H1 (cell line): ENCODE data around the gene CAPG. TPM values are rescaled to one million over a fixed set of nuclear protein-coding genes. Genes with fewer than 3 reads are reported as not detected.

Experiments used
- CEBPB ChIP-seq: IDR thresholded peaks from 2 replicates; pipeline ENCODE4 v1.6.1; 2012; ENCODE audit warnings: low read depth, low read length
- FOSL1 ChIP-seq: IDR thresholded peaks from 2 replicates; pipeline ENCODE4 v1.6.1; 2011; ENCODE audit warnings: mild to moderate bottlenecking, low read depth, low read length, moderate library complexity; ENCODE audit not compliant: insufficient read depth
- PHF8 ChIP-seq: fragments of 200-600 bp; sonication (generic); conservative IDR thresholded peaks from 2 replicates; pipeline ENCODE4 v1.7.1; 2012; ENCODE audit warnings: low read depth, mild to moderate bottlenecking, inconsistent platforms, low read length, moderate library complexity
- RNF2 ChIP-seq: fragments of 200-900, 300-1000 bp; sonication (generic); IDR thresholded peaks from 2 replicates; pipeline ENCODE4 v1.7.1; 2016; ENCODE audit warnings: borderline replicate concordance, low read depth, mild to moderate bottlenecking, antibody characterized with exemption, low read length; ENCODE audit not compliant: poor library complexity, severe bottlenecking; ENCODE audit errors: missing control alignments
- polyA plus RNA-seq, 7 experiments: library from polyadenylated mRNA; depleted of rRNA in 3 of 7; stranded (reverse) in 5 of 7; unstranded in 2 of 7; fragments of >200 nt in 5 of 7; fragments of 200-250 nt in 2 of 7; gene quantifications; 1 replicate in 5 of 7; 2 replicates in 1 of 7; 4 replicates in 1 of 7; pipeline versions ENCODE4 v1.2.1 to v1.2.3, GENCODE V29; 2011 to 2013; ENCODE audit warnings: missing spikeins in 2 of 7, mixed read lengths in 2 of 7
- total RNA-seq: library from RNA; stranded (reverse); fragmentation: NEBNext Ultra II Directional; extraction: Animal tissue kit (Norgen Biotek cat#: 25700); gene quantifications from 2 replicates; pipeline ENCODE4 v1.2.1, GENCODE V29; 2021

CAPG gene
- total and polyA plus RNA-seq, 2 of the 8 experiments (the other 6 are each of a cell fraction or from before 2014, with no cell fraction given), result 80.5 to 89.0 TPM

DNA sequence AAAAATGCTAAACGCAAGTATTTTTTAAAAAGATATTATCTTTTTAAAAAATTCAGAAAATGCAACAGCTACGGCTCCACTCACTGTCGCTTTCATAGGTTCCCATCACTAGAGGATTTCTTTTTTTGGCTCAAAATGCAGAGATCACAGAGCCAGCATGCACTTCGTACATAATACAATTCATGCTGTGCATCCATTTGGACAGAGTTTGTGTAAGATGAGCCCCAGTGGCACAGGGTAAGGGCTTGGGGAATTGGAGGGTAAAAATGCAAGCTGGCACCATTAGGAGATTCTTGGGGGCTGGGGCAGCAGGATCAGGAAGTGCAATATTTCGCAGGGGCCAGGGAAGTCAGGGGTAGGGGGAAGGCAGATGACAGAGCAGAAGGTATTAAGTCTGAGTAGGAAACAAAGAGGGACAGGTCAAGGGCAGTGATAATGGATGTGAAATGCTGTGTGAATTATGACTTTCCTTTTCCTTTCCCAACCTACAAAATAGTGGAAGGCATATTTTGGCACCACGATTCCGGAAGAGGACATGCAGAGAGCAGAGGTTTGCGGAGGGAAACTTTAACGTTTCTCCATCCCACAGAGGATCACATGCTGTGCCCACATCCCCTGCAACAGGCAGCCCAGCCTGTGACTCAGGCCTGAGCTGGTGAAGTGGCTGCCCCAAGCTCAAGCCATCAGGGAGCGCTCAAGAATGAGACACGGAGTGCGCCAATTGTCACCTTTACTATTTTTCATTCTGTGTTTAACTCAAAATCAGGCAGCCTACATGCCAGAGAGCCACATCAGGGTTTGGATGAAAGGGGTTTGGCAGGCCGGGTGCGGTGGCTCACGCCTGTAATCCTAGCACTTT, 4.7 kb downstream of the CAPG start (continued):
- TF ChIP-seq CEBPB (no peak), PHF8 (no peak), FOSL1 (no peak), RNF2 (no peak)
